PFSK-1 (cell line): Measurements from ENCODE around the gene XDH.

ENCODE experiments used
- FOXP2 ChIP-seq: optimal IDR thresholded peaks from 2 replicates; pipeline ENCODE3; 2011; ENCODE audit warnings: borderline replicate concordance, control low read depth, inconsistent platforms; ENCODE audit not compliant: insufficient read depth; ENCODE audit errors: extremely low read length, extremely low read depth
- POLR2AphosphoS5 ChIP-seq: IDR thresholded peaks from 2 replicates; pipeline ENCODE4 v1.6.1; 2012; ENCODE audit warnings: low read depth, mild to moderate bottlenecking, control low read depth, low read length, moderate library complexity
- SIN3A ChIP-seq: IDR thresholded peaks from 2 replicates; pipeline ENCODE4 v1.6.1; 2012; ENCODE audit warnings: mild to moderate bottlenecking, low read length, moderate library complexity, borderline replicate concordance; ENCODE audit not compliant: insufficient read depth
- TAF1 ChIP-seq: IDR thresholded peaks from 2 replicates; pipeline ENCODE4 v1.6.1; 2012; ENCODE audit warnings: low read length, control low read depth, borderline replicate concordance; ENCODE audit not compliant: insufficient read depth
- TF ChIP-seq, protein P1 (sequence below), 2 experiments: IDR thresholded peaks; 2 replicates each; pipeline versions ENCODE4 v1.6.1 to v1.8.0; 2011 to 2012; ENCODE audit warnings: low read depth in 2 of 2, low read length in 2 of 2, control low read depth in 1 of 2, inconsistent platforms in 1 of 2, mild to moderate bottlenecking in 1 of 2, moderate library complexity in 1 of 2; ENCODE audit not compliant: insufficient read depth in 1 of 2

XDH gene

GRCh38 chr2:31440764-31441163 is 26.2 kb upstream of the XDH start:
- TF ChIP-seq POLR2AphosphoS5 (no peak), SIN3A (no peak), FOXP2 (no peak), TAF1 (no peak)
- TF ChIP-seq, protein P1, sequence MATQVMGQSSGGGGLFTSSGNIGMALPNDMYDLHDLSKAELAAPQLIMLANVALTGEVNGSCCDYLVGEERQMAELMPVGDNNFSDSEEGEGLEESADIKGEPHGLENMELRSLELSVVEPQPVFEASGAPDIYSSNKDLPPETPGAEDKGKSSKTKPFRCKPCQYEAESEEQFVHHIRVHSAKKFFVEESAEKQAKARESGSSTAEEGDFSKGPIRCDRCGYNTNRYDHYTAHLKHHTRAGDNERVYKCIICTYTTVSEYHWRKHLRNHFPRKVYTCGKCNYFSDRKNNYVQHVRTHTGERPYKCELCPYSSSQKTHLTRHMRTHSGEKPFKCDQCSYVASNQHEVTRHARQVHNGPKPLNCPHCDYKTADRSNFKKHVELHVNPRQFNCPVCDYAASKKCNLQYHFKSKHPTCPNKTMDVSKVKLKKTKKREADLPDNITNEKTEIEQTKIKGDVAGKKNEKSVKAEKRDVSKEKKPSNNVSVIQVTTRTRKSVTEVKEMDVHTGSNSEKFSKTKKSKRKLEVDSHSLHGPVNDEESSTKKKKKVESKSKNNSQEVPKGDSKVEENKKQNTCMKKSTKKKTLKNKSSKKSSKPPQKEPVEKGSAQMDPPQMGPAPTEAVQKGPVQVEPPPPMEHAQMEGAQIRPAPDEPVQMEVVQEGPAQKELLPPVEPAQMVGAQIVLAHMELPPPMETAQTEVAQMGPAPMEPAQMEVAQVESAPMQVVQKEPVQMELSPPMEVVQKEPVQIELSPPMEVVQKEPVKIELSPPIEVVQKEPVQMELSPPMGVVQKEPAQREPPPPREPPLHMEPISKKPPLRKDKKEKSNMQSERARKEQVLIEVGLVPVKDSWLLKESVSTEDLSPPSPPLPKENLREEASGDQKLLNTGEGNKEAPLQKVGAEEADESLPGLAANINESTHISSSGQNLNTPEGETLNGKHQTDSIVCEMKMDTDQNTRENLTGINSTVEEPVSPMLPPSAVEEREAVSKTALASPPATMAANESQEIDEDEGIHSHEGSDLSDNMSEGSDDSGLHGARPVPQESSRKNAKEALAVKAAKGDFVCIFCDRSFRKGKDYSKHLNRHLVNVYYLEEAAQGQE (IDR thresholded peaks at IDR 0.05; ENCODE audit: insufficient read depth in 1 of 2, low read depth in 2 of 2, low read length in 2 of 2): no peak

GRCh38 chr2:31434911-31435310 is 20.4 kb upstream of the XDH start:
- TF ChIP-seq POLR2AphosphoS5: no peak
- TF ChIP-seq, protein P1 (IDR thresholded peaks at IDR 0.05; ENCODE audit: insufficient read depth in 1 of 2, low read depth in 2 of 2, low read length in 2 of 2): no peak
- no peak for TF ChIP-seq SIN3A
- no peak for TF ChIP-seq TAF1
- no peak for TF ChIP-seq FOXP2

GRCh38 chr2:31433541-31433940 is 19.0 kb upstream of the XDH start:
- TF ChIP-seq FOXP2 (no peak), TAF1 (no peak), SIN3A (no peak), POLR2AphosphoS5 (no peak)
- TF ChIP-seq, protein P1 (IDR thresholded peaks at IDR 0.05; ENCODE audit: insufficient read depth in 1 of 2, low read depth in 2 of 2, low read length in 2 of 2): no peak

GRCh38 chr2:31430439-31431165 is 16.1 kb upstream of the XDH start:
- TF ChIP-seq POLR2AphosphoS5 (no peak), FOXP2 (no peak), TAF1 (no peak)
- TF ChIP-seq, protein P1 (IDR thresholded peaks at IDR 0.05; ENCODE audit: insufficient read depth in 1 of 2, low read depth in 2 of 2, low read length in 2 of 2): no peak
